ENCODE measurements around the gene PLEKHH1. TPM values are rescaled to one million over a fixed set of nuclear protein-coding genes. Genes with fewer than 3 reads are reported as not detected.

PLEKHH1 gene
- total and polyA plus RNA-seq, 4 donors: 0.59 to 14.0 (median 2.8) TPM

DNA sequence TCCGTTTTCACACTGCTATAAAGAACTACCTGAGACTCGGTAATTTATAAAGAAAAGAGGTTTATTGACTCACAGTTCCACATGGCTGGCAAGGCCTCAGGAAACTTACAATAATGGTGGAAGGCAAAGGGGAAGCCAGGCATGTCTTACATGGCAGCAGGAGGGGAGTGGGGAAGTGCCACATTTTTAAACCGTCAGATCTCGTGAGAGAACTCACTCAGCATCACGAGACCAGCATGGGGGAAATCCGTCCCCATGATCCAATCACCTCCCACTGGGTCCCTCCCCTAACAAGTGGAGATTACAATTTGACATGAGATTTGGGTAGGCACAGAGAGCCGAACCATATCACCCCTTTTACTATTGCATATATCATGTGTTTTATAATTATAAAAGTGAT lies 69.0 kb downstream of the PLEKHH1 start:
- no peak overlapping the region for H3K27ac ChIP-seq (ENCODE audit: low read depth in 1 of 2, low read length in 2 of 2)
- 56 to 64% methylated on average over 7 of the region's 7 CpGs for whole genome bisulfite sequencing, 2 donors
- ATAC-seq (ENCODE audit: low FRiP score) (no peak), DNase-seq (no peak)
- H3K27me3 ChIP-seq (ENCODE audit: control insufficient read depth in 1 of 2, insufficient read depth in 2 of 2, low read length in 1 of 2): peaks cover 0 to 1% of the 10 kb centered on the region in 2 donors
- no peaks in the 10 kb centered on the region for H3K4me1 ChIP-seq (ENCODE audit: control insufficient read depth in 1 of 2, insufficient read depth in 2 of 2, low read length in 2 of 2)
- no peak overlapping the region for H3K4me3 ChIP-seq (ENCODE audit: low read length in 2 of 2)
- intact Hi-C loops (cut with DNase I): loop anchor here in 1 of 2 donors (5.0 kb wide), 1 partner anchor 95 kb away; the partner anchor contains the start of gene RDH11
- no peaks in the 10 kb centered on the region for H3K9me3 ChIP-seq (ENCODE audit: control insufficient read depth, low read length)
- H3K36me3 ChIP-seq (ENCODE audit: control insufficient read depth in 1 of 2, insufficient read depth in 2 of 2, low read length in 1 of 2): no peaks in the 10 kb centered on the region

- Histone ChIP-seq H3K27ac (ENCODE audit: low read depth in 1 of 2, low read length in 2 of 2) (no peak overlapping the region), H3K9me3 (ENCODE audit: control insufficient read depth, low read length) (no peaks in the 10 kb centered on the region), H3K4me1 (ENCODE audit: control insufficient read depth in 1 of 2, insufficient read depth in 2 of 2, low read length in 2 of 2) (no peaks in the 10 kb centered on the region), H3K4me3 (ENCODE audit: low read length in 2 of 2) (no peak overlapping the region), H3K27me3 (ENCODE audit: control insufficient read depth in 1 of 2, insufficient read depth in 2 of 2, low read length in 1 of 2) (peaks cover 0 to 1% of the 10 kb centered on the region in 2 donors), H3K36me3 (ENCODE audit: control insufficient read depth in 1 of 2, insufficient read depth in 2 of 2, low read length in 1 of 2) (no peaks in the 10 kb centered on the region)
- no peak for ATAC-seq (ENCODE audit: low FRiP score)
- 41 to 60% methylated on average over 5 of the region's 5 CpGs for WGBS, 2 donors
- intact Hi-C loops (cut with DNase I): loop anchor here in 1 of 2 donors (5.0 kb wide), 1 partner anchor 94 kb away; the partner anchor contains the start of gene RDH11
- no peak for DNase-seq
Observed at GRCh38 chr14:67602995-67603545, 70.0 kb downstream of the PLEKHH1 start.

GRCh38 chr14:67607646-67608045 lies 74.6 kb downstream of the PLEKHH1 start:
- ATAC-seq (ENCODE audit: low FRiP score) (no peak), DNase-seq (no peak)
- Histone ChIP-seq H3K27ac (ENCODE audit: low read depth in 1 of 2, low read length in 2 of 2) (no peak overlapping the region), H3K9me3 (ENCODE audit: control insufficient read depth, low read length) (no peaks in the 10 kb centered on the region), H3K4me3 (ENCODE audit: low read length in 2 of 2) (no peak overlapping the region), H3K4me1 (ENCODE audit: control insufficient read depth in 1 of 2, insufficient read depth in 2 of 2, low read length in 2 of 2) (no peaks in the 10 kb centered on the region), H3K27me3 (ENCODE audit: control insufficient read depth in 1 of 2, insufficient read depth in 2 of 2, low read length in 1 of 2) (no peaks in the 10 kb centered on the region), H3K36me3 (ENCODE audit: control insufficient read depth in 1 of 2, insufficient read depth in 2 of 2, low read length in 1 of 2) (no peaks in the 10 kb centered on the region)
- WGBS, 2 donors: 84 to 89% methylated on average over 5 of the region's 5 CpGs
- intact Hi-C loops (cut with DNase I): no loop called here

- Histone ChIP-seq H3K4me1 (ENCODE audit: control insufficient read depth in 1 of 2, insufficient read depth in 2 of 2, low read length in 2 of 2) (no peaks in the 10 kb centered on the region), H3K9me3 (ENCODE audit: control insufficient read depth, low read length) (no peaks in the 10 kb centered on the region), H3K27me3 (ENCODE audit: control insufficient read depth in 1 of 2, insufficient read depth in 2 of 2, low read length in 1 of 2) (no peaks in the 10 kb centered on the region), H3K27ac (ENCODE audit: low read depth in 1 of 2, low read length in 2 of 2) (no peak overlapping the region), H3K4me3 (ENCODE audit: low read length in 2 of 2) (no peak overlapping the region), H3K36me3 (ENCODE audit: control insufficient read depth in 1 of 2, insufficient read depth in 2 of 2, low read length in 1 of 2) (no peaks in the 10 kb centered on the region)
- 56 to 74% methylated on average over 10 of the region's 10 CpGs for whole genome bisulfite sequencing, 2 donors
- DNase-seq (no peak), ATAC-seq (ENCODE audit: low FRiP score) (no peak)
- intact Hi-C loops (cut with DNase I): no loop called here
Observed at GRCh38 chr14:67609642-67610310, 76.7 kb downstream of the PLEKHH1 start.

DNA sequence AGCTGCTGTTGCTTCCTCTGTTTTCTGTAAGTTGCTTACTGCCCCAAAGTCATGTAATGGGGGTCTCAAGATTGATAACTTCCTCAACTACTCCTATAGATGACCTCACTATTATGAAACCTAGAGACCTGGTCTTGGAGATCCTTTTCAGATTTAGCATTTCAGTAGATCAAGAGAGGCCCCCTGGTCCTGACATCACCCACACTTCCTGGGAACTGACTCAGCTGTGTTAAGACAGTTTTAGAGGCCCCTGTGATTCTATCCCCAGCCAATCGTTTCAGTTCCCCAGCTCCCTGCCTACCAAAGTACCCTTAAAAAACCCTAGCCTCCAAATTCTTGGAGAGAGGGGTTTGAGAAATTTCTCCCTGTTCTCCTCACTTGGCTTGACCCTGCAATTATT lies 77.4 kb downstream of the PLEKHH1 start:
- no peak for DNase-seq
- Histone ChIP-seq H3K27me3 (ENCODE audit: control insufficient read depth in 1 of 2, insufficient read depth in 2 of 2, low read length in 1 of 2) (no peaks in the 10 kb centered on the region), H3K9me3 (ENCODE audit: control insufficient read depth, low read length) (no peaks in the 10 kb centered on the region), H3K27ac (ENCODE audit: low read depth in 1 of 2, low read length in 2 of 2) (no peak overlapping the region), H3K4me3 (ENCODE audit: low read length in 2 of 2) (no peak overlapping the region), H3K4me1 (ENCODE audit: control insufficient read depth in 1 of 2, insufficient read depth in 2 of 2, low read length in 2 of 2) (no peaks in the 10 kb centered on the region), H3K36me3 (ENCODE audit: control insufficient read depth in 1 of 2, insufficient read depth in 2 of 2, low read length in 1 of 2) (no peaks in the 10 kb centered on the region)
- intact Hi-C loops (cut with DNase I): no loop called here
- no peak for ATAC-seq (ENCODE audit: low FRiP score)
- 69 to 70% methylated on average over 1 of the region's 1 CpG for WGBS, 2 donors

DNA sequence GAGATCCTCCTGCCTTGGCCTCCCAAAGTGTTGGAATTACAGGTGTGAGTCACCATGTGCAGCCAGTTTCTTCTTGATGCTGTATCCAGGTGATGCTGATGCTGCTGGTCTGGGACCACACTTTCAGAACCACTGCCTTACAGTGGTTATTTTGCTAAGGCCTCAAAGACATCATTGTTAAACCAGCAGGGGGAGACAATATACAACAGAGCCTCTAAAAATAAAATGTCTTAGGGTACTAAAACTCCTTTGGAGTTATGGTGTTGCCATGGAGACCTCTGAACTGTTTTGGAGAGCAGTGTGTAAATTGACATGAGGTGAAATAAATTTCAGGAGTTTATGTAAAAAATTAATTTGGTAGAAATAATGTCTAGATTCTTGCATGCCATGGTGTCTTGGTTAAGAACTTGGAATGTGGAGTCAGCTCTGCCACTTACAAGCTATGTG lies 85.5 kb downstream of the PLEKHH1 start:
- intact Hi-C loops (cut with DNase I): loop anchor here (1.0 to 2.0 kb wide), 4 partner anchors 48 to 86 kb away; partner anchors contain the start of gene VTI1B (in 1 of the 2)
- Histone ChIP-seq H3K27me3 (ENCODE audit: control insufficient read depth in 1 of 2, insufficient read depth in 2 of 2, low read length in 1 of 2) (no peaks in the 10 kb centered on the region), H3K36me3 (ENCODE audit: control insufficient read depth in 1 of 2, insufficient read depth in 2 of 2, low read length in 1 of 2) (no peaks in the 10 kb centered on the region), H3K4me3 (ENCODE audit: low read length in 2 of 2) (no peak overlapping the region), H3K27ac (ENCODE audit: low read depth in 1 of 2, low read length in 2 of 2) (no peak overlapping the region), H3K9me3 (ENCODE audit: control insufficient read depth, low read length) (no peaks in the 10 kb centered on the region), H3K4me1 (ENCODE audit: control insufficient read depth in 1 of 2, insufficient read depth in 2 of 2, low read length in 2 of 2) (peaks cover 0 to 2% of the 10 kb centered on the region in 2 donors)
- ATAC-seq (ENCODE audit: low FRiP score) (peak; percentile 81), DNase-seq (no peak)

GRCh38 chr14:67619446-67620216 lies 86.5 kb downstream of the PLEKHH1 start, which contains the start of gene ARG2:
TSS of gene ARG2 (plus strand) at chr14:67619920. CDS start at chr14:67619978, 58 bp downstream.
- ATAC-seq (ENCODE audit: low FRiP score): peak; percentile 99
- peak; percentile 98 to 100 for DNase-seq
- Histone ChIP-seq H3K9me3 (ENCODE audit: control insufficient read depth, low read length) (no peaks in the 10 kb centered on the region), H3K36me3 (ENCODE audit: control insufficient read depth in 1 of 2, insufficient read depth in 2 of 2, low read length in 1 of 2) (no peaks in the 10 kb centered on the region), H3K4me3 (ENCODE audit: low read length in 2 of 2) (peak within 1 kb of the TSS; percentile 29 to 42), H3K27ac (ENCODE audit: low read depth in 1 of 2, low read length in 2 of 2) (peak within 1 kb of the TSS in 1 of 2 donors; percentile 66), H3K4me1 (ENCODE audit: control insufficient read depth in 1 of 2, insufficient read depth in 2 of 2, low read length in 2 of 2) (peaks cover 0 to 2% of the 10 kb centered on the region in 2 donors), H3K27me3 (ENCODE audit: control insufficient read depth in 1 of 2, insufficient read depth in 2 of 2, low read length in 1 of 2) (no peaks in the 10 kb centered on the region)
- WGBS, 2 donors: 0 to 1% methylated on average over 57 to 62 of the region's 62 CpGs
- intact Hi-C loops (cut with DNase I): loop anchor here (2.0 kb wide), 3 partner anchors 47 to 85 kb away; partner anchors contain the start of gene VTI1B (in 1 of the 2)

DNA sequence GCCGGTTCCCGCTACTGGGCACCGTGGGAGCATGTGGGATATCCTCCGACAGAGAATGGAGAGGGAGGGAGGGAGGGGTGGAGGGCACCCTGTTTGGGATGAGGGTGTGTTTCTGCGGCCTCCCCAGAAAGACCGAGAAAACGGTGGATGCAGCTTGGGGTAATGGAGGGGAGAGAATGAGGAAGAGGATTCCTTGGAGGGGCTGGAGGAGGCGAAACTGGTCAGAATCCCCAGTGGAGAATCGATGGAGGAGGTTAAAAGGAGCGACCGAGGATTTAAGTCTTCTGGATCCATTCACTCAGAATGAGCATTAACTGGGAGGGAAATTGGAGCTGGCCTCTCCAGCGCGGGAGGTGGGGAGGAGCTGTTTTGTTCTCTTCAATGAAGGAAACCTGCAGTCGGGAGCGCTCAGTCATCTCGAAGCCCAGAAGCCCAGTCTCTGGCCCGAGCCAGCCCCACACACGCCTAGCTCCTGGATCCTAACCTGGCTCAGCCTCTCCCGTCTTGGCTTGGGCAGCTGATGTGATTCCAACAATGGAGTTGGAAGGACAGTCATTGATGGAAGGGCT lies 87.2 kb downstream of the PLEKHH1 start:
- peak in 1 of 2 donors; percentile 77 for DNase-seq
- 2 to 3% methylated on average over 19 of the region's 19 CpGs for WGBS, 2 donors

More for the DNA sequence above, 87.2 kb downstream of the PLEKHH1 start:
- Histone ChIP-seq H3K27me3 (ENCODE audit: control insufficient read depth in 1 of 2, insufficient read depth in 2 of 2, low read length in 1 of 2) (no peaks in the 10 kb centered on the region), H3K4me3 (ENCODE audit: low read length in 2 of 2) (peak overlapping the region; percentile 29 to 42), H3K36me3 (ENCODE audit: control insufficient read depth in 1 of 2, insufficient read depth in 2 of 2, low read length in 1 of 2) (no peaks in the 10 kb centered on the region), H3K4me1 (ENCODE audit: control insufficient read depth in 1 of 2, insufficient read depth in 2 of 2, low read length in 2 of 2) (peaks cover 0 to 2% of the 10 kb centered on the region in 2 donors), H3K9me3 (ENCODE audit: control insufficient read depth, low read length) (no peaks in the 10 kb centered on the region), H3K27ac (ENCODE audit: low read depth in 1 of 2, low read length in 2 of 2) (peak overlapping the region in 1 of 2 donors; percentile 66)
- intact Hi-C loops (cut with DNase I): no loop called here
- ATAC-seq (ENCODE audit: low FRiP score): peak; percentile 36
